SJCRH30 (cell line): ENCODE data around the gene CDC73. TPM values are rescaled to one million over a fixed set of nuclear protein-coding genes. Genes with fewer than 3 reads are reported as not detected.
"Not testable (repeated sequence)": the region's sequence is repeated elsewhere in the genome, so short reads cannot be mapped to it uniquely, and the experiment has no call there.

Experiments used
- DNase-seq, 2 experiments: peaks; one replicate each; pipeline ENCODE4 v3.0.0-alpha.2; 2015 to 2020
- H3K27ac ChIP-seq: fragments of 250-450 bp; sonication (Bioruptor Pico); 2 replicates; pipeline ENCODE4 v1.5.1; 2020; ENCODE audit warnings: mild to moderate bottlenecking, moderate library complexity
- H3K27me3 ChIP-seq: fragments of 250-450 bp; sonication (Bioruptor Pico); 2 replicates; pipeline ENCODE4 v1.5.1; 2020; ENCODE audit warnings: mild to moderate bottlenecking, moderate library complexity
- H3K36me3 ChIP-seq: fragments of 250-450 bp; sonication (Bioruptor Pico); 2 replicates; pipeline ENCODE4 v1.5.1; 2020; ENCODE audit warnings: mild to moderate bottlenecking, moderate library complexity
- H3K4me1 ChIP-seq: fragments of 250-450 bp; sonication (Bioruptor Pico); 2 replicates; pipeline ENCODE4 v1.5.1; 2020; ENCODE audit warnings: mild to moderate bottlenecking, moderate library complexity
- H3K4me3 ChIP-seq: fragments of 250-450 bp; sonication (Bioruptor Pico); 2 replicates; pipeline ENCODE4 v1.5.1; 2020; ENCODE audit warnings: mild to moderate bottlenecking, moderate library complexity
- H3K9me3 ChIP-seq: fragments of 250-450 bp; sonication (Bioruptor Pico); replicated peaks from 2 replicates; pipeline ENCODE4 v1.5.1; 2020; ENCODE audit warnings: mild to moderate bottlenecking, moderate library complexity
- total RNA-seq: library from RNA; depleted of rRNA; stranded (reverse); fragments of >200 nt; shearing (Covaris generic); gene quantifications from 2 replicates; pipeline ENCODE4 v1.2.3, GENCODE V29; 2014

The CDC73 gene
- total RNA-seq, 1 experiment from 2014 or later = 15.8 TPM

GRCh38 chr1:193181985-193182384 lies 60.2 kb downstream of the CDC73 start:
- DNase-seq = peak; percentile 4 to 55
- no peaks in the 10 kb centered on the region for H3K36me3 ChIP-seq

GRCh38 chr1:193183019-193183627 lies 61.3 kb downstream of the CDC73 start:
- peak in 1 of 2 experiments; percentile 67 for DNase-seq
- Histone ChIP-seq H3K9me3 (no peaks in the 10 kb centered on the region), H3K36me3 (no peaks in the 10 kb centered on the region), H3K4me3 (no peak overlapping the region), H3K27me3 (no peaks in the 10 kb centered on the region), H3K27ac (no peak overlapping the region), H3K4me1 (peaks cover 3% of the 10 kb centered on the region; the same call in 1 of the 2 replicates)

More at GRCh38 chr1:193181985-193182384, 60.2 kb downstream of the CDC73 start:
- H3K27ac ChIP-seq = no peak overlapping the region
- H3K9me3 ChIP-seq = no peaks in the 10 kb centered on the region
- no peak overlapping the region for H3K4me3 ChIP-seq
- H3K27me3 ChIP-seq = no peaks in the 10 kb centered on the region
- no peaks in the 10 kb centered on the region for H3K4me1 ChIP-seq

- no peak overlapping the region for H3K27ac ChIP-seq
- H3K27me3 ChIP-seq = no peaks in the 10 kb centered on the region
- H3K36me3 ChIP-seq = no peaks in the 10 kb centered on the region
- peak overlapping the region; percentile 11; the same call in 1 of the 2 replicates for H3K4me3 ChIP-seq
- peaks cover 3% of the 10 kb centered on the region; the same call in 1 of the 2 replicates for H3K4me1 ChIP-seq
- H3K9me3 ChIP-seq = no peaks in the 10 kb centered on the region
- no peak for DNase-seq
These were observed 62.9 kb downstream of the CDC73 start for GRCh38 chr1:193184776-193185175.

- DNase-seq = no peak
- peak overlapping the region; percentile 50 for H3K4me3 ChIP-seq
- peaks cover 3% of the 10 kb centered on the region; the same call in 1 of the 2 replicates for H3K4me1 ChIP-seq
- no peaks in the 10 kb centered on the region for H3K9me3 ChIP-seq
- H3K27me3 ChIP-seq = no peaks in the 10 kb centered on the region
- H3K27ac ChIP-seq = peak overlapping the region; percentile 83
- no peaks in the 10 kb centered on the region for H3K36me3 ChIP-seq
These were observed 63.4 kb downstream of the CDC73 start for GRCh38 chr1:193185211-193185610.

- Histone ChIP-seq H3K27ac (peak within 1 kb of the TSS; percentile 83), H3K4me3 (peak within 1 kb of the TSS; percentile 50), H3K27me3 (no peaks in the 10 kb centered on the region), H3K9me3 (no peaks in the 10 kb centered on the region), H3K36me3 (no peaks in the 10 kb centered on the region), H3K4me1 (peaks cover 3% of the 10 kb centered on the region; the same call in 1 of the 2 replicates)
- peak; percentile 58 to 78 for DNase-seq
These were observed 64.3 kb downstream of the CDC73 start, which contains the start of gene B3GALT2 for GRCh38 chr1:193185901-193186731. TSS of gene B3GALT2 (minus strand) at chr1:193186613. CDS start at chr1:193181562, 5,051 bp downstream.

- Histone ChIP-seq H3K36me3 (no peaks in the 10 kb centered on the region), H3K9me3 (no peaks in the 10 kb centered on the region), H3K27ac (peak overlapping the region; percentile 83; the same call in 1 of the 2 replicates), H3K27me3 (no peaks in the 10 kb centered on the region), H3K4me3 (no peak overlapping the region; the same call in 1 of the 2 replicates), H3K4me1 (peaks cover 3% of the 10 kb centered on the region; the same call in 1 of the 2 replicates)
- DNase-seq = no peak
These were observed 65.3 kb downstream of the CDC73 start for GRCh38 chr1:193187114-193187513.

- not testable (repeated sequence) for H3K4me3 ChIP-seq, DNase-seq, H3K9me3 ChIP-seq, H3K36me3 ChIP-seq, H3K27me3 ChIP-seq, H3K27ac ChIP-seq, H3K4me1 ChIP-seq
These were observed 67.1 kb downstream of the CDC73 start for GRCh38 chr1:193188915-193189314.

- H3K27ac ChIP-seq = no peak overlapping the region
- H3K4me3 ChIP-seq = no peak overlapping the region
- H3K36me3 ChIP-seq = no peaks in the 10 kb centered on the region
- H3K4me1 ChIP-seq = peaks cover 3% of the 10 kb centered on the region; the same call in 1 of the 2 replicates
- no peaks in the 10 kb centered on the region for H3K27me3 ChIP-seq
- DNase-seq = no peak
- H3K9me3 ChIP-seq = no peaks in the 10 kb centered on the region
These were observed 67.7 kb downstream of the CDC73 start for GRCh38 chr1:193189442-193190095.

GRCh38 chr1:193190096-193190744 lies 68.4 kb downstream of the CDC73 start:
- H3K9me3 ChIP-seq = no peaks in the 10 kb centered on the region
- no peak overlapping the region for H3K4me3 ChIP-seq
- H3K27me3 ChIP-seq = no peaks in the 10 kb centered on the region
- DNase-seq = no peak
- H3K36me3 ChIP-seq = no peaks in the 10 kb centered on the region
- H3K4me1 ChIP-seq = peaks cover 3% of the 10 kb centered on the region; the same call in 1 of the 2 replicates
- no peak overlapping the region for H3K27ac ChIP-seq

- Histone ChIP-seq H3K4me1 (no peaks in the 10 kb centered on the region), H3K27me3 (no peaks in the 10 kb centered on the region), H3K4me3 (no peak overlapping the region), H3K27ac (no peak overlapping the region), H3K9me3 (no peaks in the 10 kb centered on the region), H3K36me3 (no peaks in the 10 kb centered on the region)
- no peak for DNase-seq
These were observed 70.8 kb downstream of the CDC73 start for GRCh38 chr1:193192586-193192985.

- Histone ChIP-seq H3K36me3 (no peaks in the 10 kb centered on the region), H3K4me1 (no peaks in the 10 kb centered on the region), H3K27me3 (no peaks in the 10 kb centered on the region), H3K4me3 (no peak overlapping the region), H3K27ac (no peak overlapping the region), H3K9me3 (no peaks in the 10 kb centered on the region)
- no peak for DNase-seq
These were observed 78.1 kb downstream of the CDC73 start for GRCh38 chr1:193199940-193200339.

GRCh38 chr1:193201021-193201420 lies 79.2 kb downstream of the CDC73 start:
- no peak for DNase-seq
- Histone ChIP-seq H3K4me3 (no peak overlapping the region), H3K4me1 (no peaks in the 10 kb centered on the region)

GRCh38 chr1:193210996-193211395 lies 89.2 kb downstream of the CDC73 start:
- no peak overlapping the region for H3K4me3 ChIP-seq
- H3K4me1 ChIP-seq = no peaks in the 10 kb centered on the region
- H3K36me3 ChIP-seq = peaks cover 10% of the 10 kb centered on the region; the same call in 1 of the 2 replicates

More at GRCh38 chr1:193201021-193201420, 79.2 kb downstream of the CDC73 start:
- no peaks in the 10 kb centered on the region for H3K36me3 ChIP-seq
- H3K27me3 ChIP-seq = no peaks in the 10 kb centered on the region
- no peaks in the 10 kb centered on the region for H3K9me3 ChIP-seq
- no peak overlapping the region for H3K27ac ChIP-seq

GRCh38 chr1:193211539-193211938 lies 89.7 kb downstream of the CDC73 start:
- Histone ChIP-seq H3K4me3 (no peak overlapping the region), H3K27ac (no peak overlapping the region), H3K27me3 (no peaks in the 10 kb centered on the region), H3K4me1 (no peaks in the 10 kb centered on the region), H3K9me3 (no peaks in the 10 kb centered on the region), H3K36me3 (peaks cover 10% of the 10 kb centered on the region; the same call in 1 of the 2 replicates)
- DNase-seq = no peak

More at GRCh38 chr1:193210996-193211395, 89.2 kb downstream of the CDC73 start:
- no peak for DNase-seq
- Histone ChIP-seq H3K27ac (no peak overlapping the region), H3K9me3 (no peaks in the 10 kb centered on the region), H3K27me3 (no peaks in the 10 kb centered on the region)
